Measurements from ENCODE around the gene NUDT4B.
"Not testable (repeated sequence)": the region's sequence is repeated elsewhere in the genome, so short reads cannot be mapped to it uniquely, and the experiment has no call there.

GRCh38 chr1:148729128-148729527 is 19.4 kb upstream of the NUDT4B start:
- TF ChIP-seq EP300 (conservative IDR thresholded peaks at IDR 0.05; ENCODE audit: poor library complexity, severe bottlenecking); CTCF (IDR thresholded peaks at IDR 0.05; ENCODE audit: poor library complexity, severe bottlenecking); EZH2 (IDR thresholded peaks at IDR 0.05; ENCODE audit: borderline replicate concordance, insufficient read depth, low read length, poor library complexity, severe bottlenecking); POLR2AphosphoS5 (IDR thresholded peaks at IDR 0.05); RAD21 (conservative IDR thresholded peaks at IDR 0.05); SMC3 (conservative IDR thresholded peaks at IDR 0.05; ENCODE audit: poor library complexity); TAF1 (IDR thresholded peaks at IDR 0.05; ENCODE audit: low read depth): not testable (repeated sequence)
- TF ChIP-seq, protein P1, sequence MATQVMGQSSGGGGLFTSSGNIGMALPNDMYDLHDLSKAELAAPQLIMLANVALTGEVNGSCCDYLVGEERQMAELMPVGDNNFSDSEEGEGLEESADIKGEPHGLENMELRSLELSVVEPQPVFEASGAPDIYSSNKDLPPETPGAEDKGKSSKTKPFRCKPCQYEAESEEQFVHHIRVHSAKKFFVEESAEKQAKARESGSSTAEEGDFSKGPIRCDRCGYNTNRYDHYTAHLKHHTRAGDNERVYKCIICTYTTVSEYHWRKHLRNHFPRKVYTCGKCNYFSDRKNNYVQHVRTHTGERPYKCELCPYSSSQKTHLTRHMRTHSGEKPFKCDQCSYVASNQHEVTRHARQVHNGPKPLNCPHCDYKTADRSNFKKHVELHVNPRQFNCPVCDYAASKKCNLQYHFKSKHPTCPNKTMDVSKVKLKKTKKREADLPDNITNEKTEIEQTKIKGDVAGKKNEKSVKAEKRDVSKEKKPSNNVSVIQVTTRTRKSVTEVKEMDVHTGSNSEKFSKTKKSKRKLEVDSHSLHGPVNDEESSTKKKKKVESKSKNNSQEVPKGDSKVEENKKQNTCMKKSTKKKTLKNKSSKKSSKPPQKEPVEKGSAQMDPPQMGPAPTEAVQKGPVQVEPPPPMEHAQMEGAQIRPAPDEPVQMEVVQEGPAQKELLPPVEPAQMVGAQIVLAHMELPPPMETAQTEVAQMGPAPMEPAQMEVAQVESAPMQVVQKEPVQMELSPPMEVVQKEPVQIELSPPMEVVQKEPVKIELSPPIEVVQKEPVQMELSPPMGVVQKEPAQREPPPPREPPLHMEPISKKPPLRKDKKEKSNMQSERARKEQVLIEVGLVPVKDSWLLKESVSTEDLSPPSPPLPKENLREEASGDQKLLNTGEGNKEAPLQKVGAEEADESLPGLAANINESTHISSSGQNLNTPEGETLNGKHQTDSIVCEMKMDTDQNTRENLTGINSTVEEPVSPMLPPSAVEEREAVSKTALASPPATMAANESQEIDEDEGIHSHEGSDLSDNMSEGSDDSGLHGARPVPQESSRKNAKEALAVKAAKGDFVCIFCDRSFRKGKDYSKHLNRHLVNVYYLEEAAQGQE (IDR thresholded peaks at IDR 0.05; ENCODE audit: borderline replicate concordance) = not testable (repeated sequence)

All from neural cell (in vitro differentiated cells).